VCaP (cell line): Measurements from ENCODE around the gene HNRNPA1L2.
"Not testable (repeated sequence)": the region's sequence is repeated elsewhere in the genome, so short reads cannot be mapped to it uniquely, and the experiment has no call there.

Experiments
- H3K27ac ChIP-seq: fragments of 450-650 bp; 2 replicates; pipeline ENCODE4 v1.5.1; 2017
- CTCF ChIP-seq: fragments of 450-650 bp; conservative IDR thresholded peaks from 2 replicates; pipeline ENCODE4 v1.5.1; 2017; ENCODE audit warnings: mild to moderate bottlenecking, moderate library complexity

The HNRNPA1L2 gene

GRCh38 chr13:52642131-52642530 is at the start of gene HNRNPA1L2:
TSS of gene HNRNPA1L2 (plus strand) at chr13:52642431. CDS start at chr13:52642493, 62 bp downstream.
- H3K27ac ChIP-seq, result no peak within 1 kb of the TSS
- TF ChIP-seq CTCF, result no peak

- H3K27ac ChIP-seq, result not testable (repeated sequence)
Measured at GRCh38 chr13:52593175-52593574, 49.1 kb upstream of the HNRNPA1L2 start.

- H3K27ac ChIP-seq, result not testable (repeated sequence)
Measured at GRCh38 chr13:52593812-52594211, 48.4 kb upstream of the HNRNPA1L2 start.

- not testable (repeated sequence) for H3K27ac ChIP-seq
Measured at GRCh38 chr13:52594295-52594694, 47.9 kb upstream of the HNRNPA1L2 start.

- no peak overlapping the region for H3K27ac ChIP-seq
Measured at GRCh38 chr13:52597676-52598075, 44.6 kb upstream of the HNRNPA1L2 start.

GRCh38 chr13:52599037-52599847 is 43.0 kb upstream of the HNRNPA1L2 start:
- no peak for TF ChIP-seq CTCF
- H3K27ac ChIP-seq, result no peak overlapping the region

More at GRCh38 chr13:52597676-52598075, 44.6 kb upstream of the HNRNPA1L2 start:
- TF ChIP-seq CTCF, result no peak

GRCh38 chr13:52599848-52600603 is 42.2 kb upstream of the HNRNPA1L2 start:
- no peak for TF ChIP-seq CTCF
- H3K27ac ChIP-seq, result no peak overlapping the region

GRCh38 chr13:52600666-52601065 is 41.6 kb upstream of the HNRNPA1L2 start:
- H3K27ac ChIP-seq, result no peak overlapping the region
- no peak for TF ChIP-seq CTCF

GRCh38 chr13:52603316-52603715 is 38.9 kb upstream of the HNRNPA1L2 start:
- not testable (repeated sequence) for H3K27ac ChIP-seq

- not testable (repeated sequence) for H3K27ac ChIP-seq
Measured at GRCh38 chr13:52606126-52606525, 36.1 kb upstream of the HNRNPA1L2 start.

GRCh38 chr13:52606795-52607194 is 35.4 kb upstream of the HNRNPA1L2 start:
- H3K27ac ChIP-seq, result not testable (repeated sequence)

- not testable (repeated sequence) for H3K27ac ChIP-seq
Measured at GRCh38 chr13:52608184-52608583, 34.0 kb upstream of the HNRNPA1L2 start.
